GM21576 (cell line): ENCODE data around the gene RASGRF1.

Experiments used
- ATAC-seq: cut with Tn5 transposase; IDR thresholded peaks from one replicate; pipeline ENCODE4 v1.9.1; 2021; ENCODE audit warnings: mild to moderate bottlenecking, moderate library complexity; ENCODE audit not compliant: unreplicated experiment

Gene RASGRF1

GRCh38 chr15:78915341-78916087, 175.1 kb downstream of the RASGRF1 start:
- no peak for ATAC-seq

- ATAC-seq = no peak
These were observed 176.4 kb downstream of the RASGRF1 start for GRCh38 chr15:78914027-78914764.

- ATAC-seq = no peak
These were observed 177.6 kb downstream of the RASGRF1 start for GRCh38 chr15:78913012-78913411.

- no peak for ATAC-seq
These were observed 178.3 kb downstream of the RASGRF1 start for GRCh38 chr15:78912316-78912715.

- ATAC-seq = no peak
These were observed 180.3 kb downstream of the RASGRF1 start for GRCh38 chr15:78910271-78910670.
